Astrocyte (in vitro differentiated cells and primary cell): ENCODE results near the gene BOD1L1. TPM values are rescaled to one million over a fixed set of nuclear protein-coding genes. Genes with fewer than 3 reads are reported as not detected.

Experiments used
- DNase-seq: peaks from one replicate; pipeline ENCODE4 v3.0.0-alpha.2; 2010; ENCODE audit warnings: low read depth
- FAIRE-seq: peaks from 2 replicates; lab custom pipeline; 2011; peaks lifted over from hg19 to GRCh38; lab: Jason Lieb, UNC
- H2AFZ ChIP-seq: 2 replicates; pipeline ENCODE4 v1.6.0; 2012; ENCODE audit warnings: low read depth, low read length, inconsistent platforms
- H3K27ac ChIP-seq: 2 replicates; pipeline ENCODE4 v1.5.1; 2011; ENCODE audit warnings: low read depth, low read length, inconsistent platforms
- H3K27me3 ChIP-seq: 2 replicates; pipeline ENCODE4 v1.6.0; 2011; ENCODE audit warnings: low read length, inconsistent platforms; ENCODE audit not compliant: insufficient read depth
- H3K36me3 ChIP-seq: 2 replicates; pipeline ENCODE4 v1.5.1; 2011; ENCODE audit warnings: low read length, inconsistent platforms; ENCODE audit not compliant: insufficient read depth
- H3K4me1 ChIP-seq: 2 replicates; pipeline ENCODE4 v1.5.1; 2011; ENCODE audit warnings: low read length, inconsistent platforms; ENCODE audit not compliant: insufficient read depth
- H3K4me2 ChIP-seq: 2 replicates; pipeline ENCODE4 v1.6.0; 2012; ENCODE audit warnings: low read length, inconsistent platforms
- H3K4me3 ChIP-seq: 2 replicates; pipeline ENCODE4 v1.5.1; 2011; ENCODE audit warnings: low read depth, mild to moderate bottlenecking, low read length, inconsistent platforms; ENCODE audit not compliant: insufficient read depth
- H3K79me2 ChIP-seq: 2 replicates; pipeline ENCODE4 v1.6.0; 2012; ENCODE audit warnings: mild to moderate bottlenecking, low read length, inconsistent platforms; ENCODE audit not compliant: insufficient read depth
- H3K9ac ChIP-seq: 2 replicates; pipeline ENCODE4 v1.6.0; 2012; ENCODE audit warnings: mild to moderate bottlenecking, low read length, inconsistent platforms
- H3K9me3 ChIP-seq: 2 replicates; pipeline ENCODE4 v1.5.1; 2012; ENCODE audit warnings: low read depth, mild to moderate bottlenecking, low read length, inconsistent platforms; ENCODE audit not compliant: insufficient read depth
- H4K20me1 ChIP-seq: 2 replicates; pipeline ENCODE4 v1.6.0; 2012; ENCODE audit warnings: low read length, inconsistent platforms; ENCODE audit not compliant: insufficient read depth
- H3K27ac Mint-ChIP-seq: one replicate; pipeline ENCODE4 v1.8.0; 2021; ENCODE audit warnings: mild to moderate bottlenecking, mixed read lengths; ENCODE audit not compliant: unreplicated experiment
- H3K27me3 Mint-ChIP-seq: one replicate; pipeline ENCODE4 v1.8.0; 2021; ENCODE audit warnings: low read depth, mixed read lengths; ENCODE audit not compliant: unreplicated experiment
- H3K36me3 Mint-ChIP-seq: one replicate; pipeline ENCODE4 v1.8.0; 2021; ENCODE audit warnings: low read depth, mixed read lengths; ENCODE audit not compliant: unreplicated experiment
- H3K4me1 Mint-ChIP-seq: one replicate; pipeline ENCODE4 v1.8.0; 2021; ENCODE audit warnings: low read depth, mixed read lengths; ENCODE audit not compliant: unreplicated experiment
- H3K4me3 Mint-ChIP-seq: one replicate; pipeline ENCODE4 v1.8.0; 2021; ENCODE audit warnings: mild to moderate bottlenecking, moderate library complexity, mixed read lengths; ENCODE audit not compliant: unreplicated experiment
- H3K9me3 Mint-ChIP-seq: one replicate; pipeline ENCODE4 v1.8.0; 2021; ENCODE audit warnings: mild to moderate bottlenecking, mixed read lengths; ENCODE audit not compliant: unreplicated experiment
- EZH2 ChIP-seq: IDR thresholded peaks from 2 replicates; pipeline ENCODE4 v1.6.1; 2012; ENCODE audit warnings: mild to moderate bottlenecking, low read length, inconsistent platforms; ENCODE audit not compliant: insufficient read depth
- total RNA-seq: library from RNA; stranded (reverse); gene quantifications from 2 replicates; pipeline ENCODE4 v1.2.1, GENCODE V29; 2021
- TF ChIP-seq, protein P1 (sequence below): IDR thresholded peaks from 2 replicates; pipeline ENCODE4 v1.5.1; 2011; ENCODE audit warnings: low read depth, mild to moderate bottlenecking, inconsistent platforms, low read length, moderate library complexity; ENCODE audit not compliant: insufficient read depth

Gene BOD1L1
- total RNA-seq, 1 donor from 2014 or later: 47.2 TPM

DNA sequence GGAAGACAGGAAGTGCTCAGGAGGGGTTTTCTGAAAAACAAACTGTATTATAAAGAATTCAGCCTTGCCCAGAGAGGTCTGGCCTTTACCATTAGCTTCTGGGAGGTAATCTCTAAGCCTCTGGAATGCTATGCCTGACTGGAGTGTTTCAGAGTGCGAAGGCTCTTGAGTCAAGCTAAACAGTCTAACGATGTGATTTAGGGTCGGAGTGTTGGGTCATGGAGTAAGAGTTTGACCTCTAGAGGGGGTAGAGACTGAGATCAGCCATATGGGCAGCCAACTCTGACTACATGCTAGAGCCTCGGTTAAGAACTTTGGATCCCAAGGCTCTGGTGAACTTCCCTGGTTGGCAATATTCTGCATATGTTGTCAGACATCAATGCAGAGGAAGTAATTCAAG is 15.0 kb downstream of the BOD1L1 start:
- DNase-seq (no peak), FAIRE-seq (no peak)
- H3K4me3 Mint-ChIP-seq: no peak overlapping the region
- Histone ChIP-seq H3K9me3 (no peaks in the 10 kb centered on the region), H2AFZ (no peak overlapping the region), H3K9ac (no peak overlapping the region), H3K27me3 (no peaks in the 10 kb centered on the region), H3K4me1 (no peaks in the 10 kb centered on the region), H3K4me2 (no peak overlapping the region), H3K4me3 (no peak overlapping the region), H3K27ac (no peak overlapping the region), H4K20me1 (no peaks in the 10 kb centered on the region), H3K36me3 (peaks cover 45% of the 10 kb centered on the region), H3K79me2 (peaks cover 7% of the 10 kb centered on the region)
- H3K27me3 Mint-ChIP-seq: no peaks in the 10 kb centered on the region
- peak overlapping the region; percentile 82 for H3K27ac Mint-ChIP-seq
- no peaks in the 10 kb centered on the region for H3K9me3 Mint-ChIP-seq
- TF ChIP-seq, protein P1, sequence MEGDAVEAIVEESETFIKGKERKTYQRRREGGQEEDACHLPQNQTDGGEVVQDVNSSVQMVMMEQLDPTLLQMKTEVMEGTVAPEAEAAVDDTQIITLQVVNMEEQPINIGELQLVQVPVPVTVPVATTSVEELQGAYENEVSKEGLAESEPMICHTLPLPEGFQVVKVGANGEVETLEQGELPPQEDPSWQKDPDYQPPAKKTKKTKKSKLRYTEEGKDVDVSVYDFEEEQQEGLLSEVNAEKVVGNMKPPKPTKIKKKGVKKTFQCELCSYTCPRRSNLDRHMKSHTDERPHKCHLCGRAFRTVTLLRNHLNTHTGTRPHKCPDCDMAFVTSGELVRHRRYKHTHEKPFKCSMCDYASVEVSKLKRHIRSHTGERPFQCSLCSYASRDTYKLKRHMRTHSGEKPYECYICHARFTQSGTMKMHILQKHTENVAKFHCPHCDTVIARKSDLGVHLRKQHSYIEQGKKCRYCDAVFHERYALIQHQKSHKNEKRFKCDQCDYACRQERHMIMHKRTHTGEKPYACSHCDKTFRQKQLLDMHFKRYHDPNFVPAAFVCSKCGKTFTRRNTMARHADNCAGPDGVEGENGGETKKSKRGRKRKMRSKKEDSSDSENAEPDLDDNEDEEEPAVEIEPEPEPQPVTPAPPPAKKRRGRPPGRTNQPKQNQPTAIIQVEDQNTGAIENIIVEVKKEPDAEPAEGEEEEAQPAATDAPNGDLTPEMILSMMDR: no peak
- TF ChIP-seq EZH2: no peak
- peaks cover 15% of the 10 kb centered on the region for H3K4me1 Mint-ChIP-seq
- peaks cover 7% of the 10 kb centered on the region for H3K36me3 Mint-ChIP-seq

DNA sequence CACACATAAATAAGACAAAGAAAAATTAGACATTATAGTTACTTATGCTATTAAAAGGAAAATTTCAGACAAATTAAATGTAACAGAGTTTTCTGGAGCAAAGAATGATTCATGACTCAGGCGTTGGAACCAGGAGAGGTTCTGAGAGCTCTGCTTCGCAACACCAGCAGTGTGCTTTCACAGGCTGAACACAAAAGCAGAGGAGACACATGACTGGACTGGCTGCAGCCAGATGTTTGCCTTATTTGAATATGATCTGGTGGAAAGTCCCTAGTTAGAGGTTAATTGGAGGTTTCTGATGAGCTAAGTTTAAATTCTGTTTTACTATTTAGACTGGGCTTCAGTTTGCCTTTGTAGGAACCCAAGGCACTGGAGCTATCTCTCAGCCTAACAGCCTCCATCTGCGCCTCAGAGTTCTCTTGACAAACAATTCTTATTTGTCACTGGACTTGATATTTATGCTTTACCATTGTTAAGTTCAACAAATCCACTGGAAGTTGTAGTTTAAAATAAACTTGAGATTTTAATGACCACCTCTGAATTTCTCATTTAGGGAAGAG is 16.2 kb downstream of the BOD1L1 start:
- TF ChIP-seq, protein P1: no peak
- TF ChIP-seq EZH2: no peak
- Histone ChIP-seq H3K4me2 (no peak overlapping the region), H3K4me1 (no peaks in the 10 kb centered on the region), H4K20me1 (no peaks in the 10 kb centered on the region), H3K9me3 (no peaks in the 10 kb centered on the region), H3K9ac (no peak overlapping the region), H2AFZ (no peak overlapping the region), H3K27me3 (no peaks in the 10 kb centered on the region), H3K79me2 (peaks cover 4% of the 10 kb centered on the region), H3K27ac (no peak overlapping the region), H3K36me3 (peaks cover 50% of the 10 kb centered on the region), H3K4me3 (no peak overlapping the region)
- Mint-ChIP-seq H3K4me3 (no peak overlapping the region), H3K36me3 (peaks cover 7% of the 10 kb centered on the region), H3K9me3 (no peaks in the 10 kb centered on the region), H3K27me3 (no peaks in the 10 kb centered on the region), H3K4me1 (peaks cover 15% of the 10 kb centered on the region), H3K27ac (peak overlapping the region; percentile 82)
- FAIRE-seq (no peak), DNase-seq (peak; percentile 33)

DNA sequence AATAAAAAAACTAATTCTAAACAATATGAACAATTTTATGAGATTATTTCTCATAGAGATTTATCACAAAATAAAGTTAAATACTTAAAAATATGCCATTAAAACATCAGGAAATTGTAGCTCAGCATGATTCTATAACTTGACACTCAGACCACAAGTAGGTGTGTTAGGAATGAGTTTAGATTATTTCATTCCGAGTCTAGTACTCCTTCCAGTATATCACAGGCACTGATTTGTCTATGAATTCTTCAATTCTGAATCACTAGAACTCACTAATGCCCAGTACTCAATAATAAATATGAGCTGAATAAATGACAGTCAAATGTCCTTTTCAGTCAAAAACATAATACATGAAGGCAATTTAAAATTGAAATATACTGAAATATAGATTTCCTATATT is 22.2 kb downstream of the BOD1L1 start:
- no peak overlapping the region for H2AFZ ChIP-seq
- no peaks in the 10 kb centered on the region for H3K27me3 ChIP-seq

More for the DNA sequence above, 22.2 kb downstream of the BOD1L1 start:
- no peaks in the 10 kb centered on the region for H3K27me3 Mint-ChIP-seq
- Histone ChIP-seq H3K4me1 (no peaks in the 10 kb centered on the region), H3K27ac (no peak overlapping the region), H3K4me3 (no peak overlapping the region), H3K36me3 (peaks cover 64% of the 10 kb centered on the region), H3K9ac (no peak overlapping the region), H3K79me2 (no peaks in the 10 kb centered on the region), H3K4me2 (no peak overlapping the region), H4K20me1 (peaks cover 3% of the 10 kb centered on the region), H3K9me3 (no peaks in the 10 kb centered on the region)
- H3K4me3 Mint-ChIP-seq: no peak overlapping the region
- no peak overlapping the region for H3K27ac Mint-ChIP-seq
- FAIRE-seq (no peak), DNase-seq (no peak)
- no peaks in the 10 kb centered on the region for H3K4me1 Mint-ChIP-seq
- peaks cover 39% of the 10 kb centered on the region for H3K36me3 Mint-ChIP-seq
- TF ChIP-seq EZH2: no peak
- TF ChIP-seq, protein P1: no peak
- no peaks in the 10 kb centered on the region for H3K9me3 Mint-ChIP-seq
